K562 (cell line): ENCODE data around the gene IL17RA. TPM values are rescaled to one million over a fixed set of nuclear protein-coding genes. Genes with fewer than 3 reads are reported as not detected.

Experiments
- BHLHE40 ChIP-seq: IDR thresholded peaks from 2 replicates; pipeline ENCODE4 v1.6.1; 2011; ENCODE audit warnings: low read length, improper control_type of control experiment
- CBX1 ChIP-seq: sonication (generic); IDR thresholded peaks from 2 replicates; pipeline ENCODE4 v1.6.1; 2016; ENCODE audit warnings: antibody characterized with exemption, low read depth, mild to moderate bottlenecking
- ETV1 ChIP-seq: fragments of 450-650 bp; conservative IDR thresholded peaks from 2 replicates; pipeline ENCODE4 v1.6.1; 2016; ENCODE audit warnings: missing genetic modification characterization, control low read depth, low read depth, missing compliant biosample characterization
- HDAC2 ChIP-seq: fragments of 450-650 bp; IDR thresholded peaks from 2 replicates; pipeline ENCODE4 v1.6.1; 2016; ENCODE audit warnings: mild to moderate bottlenecking
- L3MBTL2 ChIP-seq: fragments of 450-650 bp; IDR thresholded peaks from 2 replicates; pipeline ENCODE4 v1.6.1; 2016; ENCODE audit warnings: mild to moderate bottlenecking, moderate library complexity
- NCOA2 ChIP-seq, 2 experiments: fragments of 450-650 bp; IDR thresholded peaks; 2 replicates each; pipeline ENCODE4 v1.6.1; 2018; ENCODE audit warnings: mild to moderate bottlenecking in 2 of 2, moderate library complexity in 1 of 2; ENCODE audit not compliant: partially characterized antibody in 2 of 2
- ZNF780A ChIP-seq: fragments of 250-450 bp; sonication (Bioruptor Pico); IDR thresholded peaks from 2 replicates; pipeline ENCODE4 v1.5.0; 2021; ENCODE audit warnings: mild to moderate bottlenecking
- polyA plus RNA-seq, 8 experiments: library from polyadenylated mRNA; depleted of rRNA in 4 of 8; stranded (reverse) in 5 of 8; unstranded in 3 of 8; fragments of >200 nt; fragmentation: Nextera tagmentation in 2 of 8; fragmentation: Illumina TruSeq in 1 of 8; extraction: Ambion mirVana in 2 of 8; extraction: Trizol in 1 of 8; gene quantifications; 2 replicates each; pipeline versions ENCODE4 v1.2.1 to v1.2.3, GENCODE V29; 2011 to 2014; ENCODE audit warnings: inconsistent platforms in 1 of 8, missing spikeins in 1 of 8
- total RNA-seq, 7 experiments: library from RNA; depleted of rRNA in 6 of 7; stranded (reverse); fragments of >200 nt in 6 of 7; fragmentation: Illumina TruSeq in 2 of 7; extraction: Trizol in 2 of 7; gene quantifications; 2 replicates each; pipeline versions ENCODE4 v1.2.1 to v1.2.3, GENCODE V29; 2011 to 2021; ENCODE audit warnings: low replicate concordance in 1 of 7
- TF ChIP-seq, protein P1 (sequence below), 2 experiments: fragments of 450-650 bp; conservative IDR thresholded peaks; 2 replicates each; pipeline ENCODE4 v1.6.1; 2017; ENCODE audit warnings: mild to moderate bottlenecking in 2 of 2, moderate library complexity in 2 of 2
- TF ChIP-seq, protein P2 (sequence below), 2 experiments: IDR thresholded peaks; 2 replicates each; pipeline ENCODE4 v1.6.1; 2012; ENCODE audit warnings: improper control_type of control experiment in 2 of 2, low read depth in 2 of 2, low read length in 2 of 2, borderline replicate concordance in 1 of 2
- TF ChIP-seq, protein P3 (sequence below): sonication (generic); formaldehyde crosslinking; IDR thresholded peaks from 2 replicates; pipeline ENCODE4 v1.5.0; 2020; ENCODE audit warnings: missing genetic modification reagents
- TF ChIP-seq, protein P4 (sequence below): fragments of 450-650 bp; IDR thresholded peaks from 2 replicates; pipeline ENCODE4 v1.6.1; 2016; ENCODE audit warnings: borderline replicate concordance
- TF ChIP-seq, protein P5 (sequence below): fragments of 250-450 bp; sonication (Bioruptor Pico); IDR thresholded peaks from 2 replicates; pipeline ENCODE4 v1.5.0; 2021; ENCODE audit warnings: mild to moderate bottlenecking, moderate library complexity
- TF ChIP-seq, protein P6 (sequence below): IDR thresholded peaks from 2 replicates; pipeline ENCODE4 v1.6.1; 2014; ENCODE audit warnings: antibody characterized with exemption

The IL17RA gene
- total and polyA plus RNA-seq, 9 of the 15 experiments (the other 6 are each of a cell fraction or from before 2014, with no cell fraction given) = 0.17 to 11.8 (median 3.7) TPM

DNA sequence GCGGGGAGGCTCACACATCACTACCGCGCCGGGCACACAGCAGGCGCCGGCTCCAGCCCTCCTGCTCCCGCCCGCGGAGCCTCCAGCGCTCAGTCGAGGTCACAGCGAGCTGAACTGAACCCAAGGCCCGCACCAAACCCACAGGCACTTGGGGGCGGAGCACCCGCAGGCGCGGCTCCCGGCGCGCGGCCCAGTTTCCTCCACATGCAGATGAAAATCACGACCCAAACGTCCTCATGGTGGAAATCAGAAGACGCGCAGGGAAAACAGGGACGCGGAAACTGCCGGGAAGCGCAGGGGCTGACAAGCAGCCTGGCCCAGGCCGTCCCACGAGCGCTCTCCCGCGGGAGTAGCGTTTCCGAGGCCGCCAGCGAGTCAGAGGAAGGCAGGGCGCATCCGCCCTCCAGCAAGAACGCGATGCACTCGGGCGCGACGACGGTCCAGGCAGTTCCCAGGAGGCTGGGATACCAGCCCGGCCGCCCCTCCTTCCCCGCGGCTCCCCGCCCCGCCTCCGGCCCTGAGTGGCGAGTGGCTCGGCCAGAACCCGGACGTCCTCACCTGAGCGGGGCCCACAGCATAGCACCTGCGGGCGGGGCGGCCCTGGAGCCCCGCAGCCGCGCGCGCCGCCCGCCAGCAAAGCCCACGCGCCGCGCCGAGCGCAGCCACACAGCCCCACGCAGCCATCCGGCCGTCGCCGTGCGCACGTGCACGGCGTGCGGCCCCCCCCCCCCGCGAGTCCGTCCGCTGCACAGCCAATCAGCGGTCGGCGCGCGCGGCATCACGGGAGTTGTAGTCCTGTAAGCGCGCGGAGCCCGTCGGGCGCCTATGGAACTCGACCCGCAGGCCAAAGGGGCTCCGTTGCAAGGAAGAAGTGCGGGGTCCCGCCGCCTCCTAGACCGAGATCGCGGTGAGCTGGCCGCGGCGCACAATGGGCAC, 74.0 kb downstream of the IL17RA start, which contains the start of gene HDHD5 (continued):
- no peak for TF ChIP-seq ZNF780A (CRISPR knock-in tag)
- TF ChIP-seq, protein P1, sequence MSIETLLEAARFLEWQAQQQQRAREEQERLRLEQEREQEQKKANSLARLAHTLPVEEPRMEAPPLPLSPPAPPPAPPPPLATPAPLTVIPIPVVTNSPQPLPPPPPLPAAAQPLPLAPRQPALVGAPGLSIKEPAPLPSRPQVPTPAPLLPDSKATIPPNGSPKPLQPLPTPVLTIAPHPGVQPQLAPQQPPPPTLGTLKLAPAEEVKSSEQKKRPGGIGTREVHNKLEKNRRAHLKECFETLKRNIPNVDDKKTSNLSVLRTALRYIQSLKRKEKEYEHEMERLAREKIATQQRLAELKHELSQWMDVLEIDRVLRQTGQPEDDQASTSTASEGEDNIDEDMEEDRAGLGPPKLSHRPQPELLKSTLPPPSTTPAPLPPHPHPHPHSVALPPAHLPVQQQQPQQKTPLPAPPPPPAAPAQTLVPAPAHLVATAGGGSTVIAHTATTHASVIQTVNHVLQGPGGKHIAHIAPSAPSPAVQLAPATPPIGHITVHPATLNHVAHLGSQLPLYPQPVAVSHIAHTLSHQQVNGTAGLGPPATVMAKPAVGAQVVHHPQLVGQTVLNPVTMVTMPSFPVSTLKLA (conservative IDR thresholded peaks at IDR 0.05) = peak; percentile 29 to 70; a peak in 1 of 4 replicates
- TF ChIP-seq HDAC2 = peak; percentile 89
- TF ChIP-seq NCOA2 (IDR thresholded peaks at IDR 0.05; ENCODE audit: partially characterized antibody in 2 of 2) = no peak
- TF ChIP-seq, protein P2, sequence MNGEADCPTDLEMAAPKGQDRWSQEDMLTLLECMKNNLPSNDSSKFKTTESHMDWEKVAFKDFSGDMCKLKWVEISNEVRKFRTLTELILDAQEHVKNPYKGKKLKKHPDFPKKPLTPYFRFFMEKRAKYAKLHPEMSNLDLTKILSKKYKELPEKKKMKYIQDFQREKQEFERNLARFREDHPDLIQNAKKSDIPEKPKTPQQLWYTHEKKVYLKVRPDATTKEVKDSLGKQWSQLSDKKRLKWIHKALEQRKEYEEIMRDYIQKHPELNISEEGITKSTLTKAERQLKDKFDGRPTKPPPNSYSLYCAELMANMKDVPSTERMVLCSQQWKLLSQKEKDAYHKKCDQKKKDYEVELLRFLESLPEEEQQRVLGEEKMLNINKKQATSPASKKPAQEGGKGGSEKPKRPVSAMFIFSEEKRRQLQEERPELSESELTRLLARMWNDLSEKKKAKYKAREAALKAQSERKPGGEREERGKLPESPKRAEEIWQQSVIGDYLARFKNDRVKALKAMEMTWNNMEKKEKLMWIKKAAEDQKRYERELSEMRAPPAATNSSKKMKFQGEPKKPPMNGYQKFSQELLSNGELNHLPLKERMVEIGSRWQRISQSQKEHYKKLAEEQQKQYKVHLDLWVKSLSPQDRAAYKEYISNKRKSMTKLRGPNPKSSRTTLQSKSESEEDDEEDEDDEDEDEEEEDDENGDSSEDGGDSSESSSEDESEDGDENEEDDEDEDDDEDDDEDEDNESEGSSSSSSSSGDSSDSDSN (IDR thresholded peaks at IDR 0.05; ENCODE audit: borderline replicate concordance in 1 of 2, low read depth in 2 of 2, low read length in 2 of 2) = peak; percentile 41 to 79; a peak in 2 of 4 replicates
- 0 out of 2 replicates have a peak, but pooled peaks have one; percentile 48 for TF ChIP-seq CBX1
- TF ChIP-seq, protein P3, sequence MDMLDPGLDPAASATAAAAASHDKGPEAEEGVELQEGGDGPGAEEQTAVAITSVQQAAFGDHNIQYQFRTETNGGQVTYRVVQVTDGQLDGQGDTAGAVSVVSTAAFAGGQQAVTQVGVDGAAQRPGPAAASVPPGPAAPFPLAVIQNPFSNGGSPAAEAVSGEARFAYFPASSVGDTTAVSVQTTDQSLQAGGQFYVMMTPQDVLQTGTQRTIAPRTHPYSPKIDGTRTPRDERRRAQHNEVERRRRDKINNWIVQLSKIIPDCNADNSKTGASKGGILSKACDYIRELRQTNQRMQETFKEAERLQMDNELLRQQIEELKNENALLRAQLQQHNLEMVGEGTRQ (CRISPR knock-in tag) = 0 out of 2 replicates have a peak, but pooled peaks have one; percentile 13
- TF ChIP-seq, protein P4, sequence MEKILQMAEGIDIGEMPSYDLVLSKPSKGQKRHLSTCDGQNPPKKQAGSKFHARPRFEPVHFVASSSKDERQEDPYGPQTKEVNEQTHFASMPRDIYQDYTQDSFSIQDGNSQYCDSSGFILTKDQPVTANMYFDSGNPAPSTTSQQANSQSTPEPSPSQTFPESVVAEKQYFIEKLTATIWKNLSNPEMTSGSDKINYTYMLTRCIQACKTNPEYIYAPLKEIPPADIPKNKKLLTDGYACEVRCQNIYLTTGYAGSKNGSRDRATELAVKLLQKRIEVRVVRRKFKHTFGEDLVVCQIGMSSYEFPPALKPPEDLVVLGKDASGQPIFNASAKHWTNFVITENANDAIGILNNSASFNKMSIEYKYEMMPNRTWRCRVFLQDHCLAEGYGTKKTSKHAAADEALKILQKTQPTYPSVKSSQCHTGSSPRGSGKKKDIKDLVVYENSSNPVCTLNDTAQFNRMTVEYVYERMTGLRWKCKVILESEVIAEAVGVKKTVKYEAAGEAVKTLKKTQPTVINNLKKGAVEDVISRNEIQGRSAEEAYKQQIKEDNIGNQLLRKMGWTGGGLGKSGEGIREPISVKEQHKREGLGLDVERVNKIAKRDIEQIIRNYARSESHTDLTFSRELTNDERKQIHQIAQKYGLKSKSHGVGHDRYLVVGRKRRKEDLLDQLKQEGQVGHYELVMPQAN = peak; percentile 49; the same call in 1 of the 2 replicates
- TF ChIP-seq L3MBTL2 = peak; percentile 98
- TF ChIP-seq, protein P5, sequence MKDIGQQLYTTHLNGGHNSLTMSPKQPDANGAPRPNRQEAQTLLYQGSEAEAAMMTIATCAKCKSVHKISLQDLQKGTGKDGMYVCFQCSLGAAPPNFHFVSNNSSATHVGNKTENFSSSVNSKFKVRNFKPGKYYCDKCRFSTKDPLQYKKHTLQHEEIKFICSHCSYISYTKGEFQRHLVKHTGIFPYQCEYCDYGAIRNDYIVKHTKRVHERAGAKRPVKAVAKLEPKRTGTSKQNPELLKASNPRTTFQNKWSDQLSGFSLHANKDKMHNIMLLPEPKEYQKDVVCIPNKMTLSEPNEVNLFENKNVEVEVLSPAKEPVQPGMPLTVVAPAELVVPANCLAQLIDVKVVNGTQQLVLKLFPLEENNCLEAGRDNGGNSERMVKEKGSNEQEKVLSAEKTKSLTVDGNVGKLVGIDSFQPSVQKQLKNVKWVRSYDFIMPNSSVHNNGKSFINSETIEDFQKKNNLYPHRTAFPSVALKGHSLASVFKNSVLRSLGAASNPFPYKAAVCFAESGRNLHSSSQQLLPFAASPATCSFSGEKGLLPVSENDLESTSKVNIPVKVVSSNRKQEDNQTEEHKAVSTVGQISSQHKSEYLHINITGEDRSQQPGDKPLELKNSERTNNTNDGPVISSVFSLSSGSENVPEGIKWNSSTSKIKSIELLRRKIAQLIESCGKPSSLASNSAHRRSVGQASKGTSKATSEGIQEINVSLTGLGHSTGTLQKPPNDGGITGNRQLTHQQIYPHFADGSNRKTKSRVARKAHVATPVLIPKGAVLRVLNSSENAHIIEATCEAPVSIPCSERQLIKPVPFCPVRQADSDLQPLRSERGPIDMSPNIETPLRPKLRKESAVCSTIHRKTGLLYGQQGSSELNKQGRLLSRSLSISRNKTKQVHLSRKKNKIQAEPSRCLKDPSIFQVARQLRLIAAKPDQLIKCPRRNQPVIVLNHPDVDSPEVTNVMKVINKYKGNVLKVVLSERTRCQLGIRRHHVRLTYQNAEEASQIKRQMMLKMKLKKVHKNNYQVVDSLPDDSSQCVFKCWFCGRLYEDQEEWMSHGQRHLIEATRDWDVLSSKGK (CRISPR knock-in tag) = no peak
- TF ChIP-seq, protein P6, sequence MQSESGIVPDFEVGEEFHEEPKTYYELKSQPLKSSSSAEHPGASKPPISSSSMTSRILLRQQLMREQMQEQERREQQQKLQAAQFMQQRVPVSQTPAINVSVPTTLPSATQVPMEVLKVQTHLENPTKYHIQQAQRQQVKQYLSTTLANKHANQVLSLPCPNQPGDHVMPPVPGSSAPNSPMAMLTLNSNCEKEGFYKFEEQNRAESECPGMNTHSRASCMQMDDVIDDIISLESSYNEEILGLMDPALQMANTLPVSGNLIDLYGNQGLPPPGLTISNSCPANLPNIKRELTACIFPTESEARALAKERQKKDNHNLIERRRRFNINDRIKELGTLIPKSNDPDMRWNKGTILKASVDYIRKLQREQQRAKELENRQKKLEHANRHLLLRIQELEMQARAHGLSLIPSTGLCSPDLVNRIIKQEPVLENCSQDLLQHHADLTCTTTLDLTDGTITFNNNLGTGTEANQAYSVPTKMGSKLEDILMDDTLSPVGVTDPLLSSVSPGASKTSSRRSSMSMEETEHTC = no peak
- TF ChIP-seq BHLHE40 = peak; percentile 97
- TF ChIP-seq ETV1 (tag) = peak; percentile 40; the same call in 1 of the 2 replicates
